Activated CD4-positive, alpha-beta T cell treated with anti-CD3 and anti-CD28 coated beads, Interleukin-2, amount 50 U/mL, for 1 hour (primary cell): ENCODE measurements around the gene ATP6V0C.
"Not testable (repeated sequence)": the region's sequence is repeated elsewhere in the genome, so short reads cannot be mapped to it uniquely, and the experiment has no call there.

Source experiments
- DNase-seq: peaks from one replicate; pipeline ENCODE4 v3.0.0-alpha.2; 2020

ATP6V0C gene

GRCh38 chr16:2529961-2530628 lies 16.3 kb downstream of the ATP6V0C start:
- no peak for DNase-seq

- DNase-seq: no peak
Measured at GRCh38 chr16:2530629-2531318, 17.0 kb downstream of the ATP6V0C start.

GRCh38 chr16:2531371-2531695 lies 17.6 kb downstream of the ATP6V0C start, which contains the start of gene CEMP1:
CEMP1 (minus strand) TSS chr16:2531408; CDS start chr16:2531073, 335 bp downstream.
- DNase-seq: no peak

- peak; percentile 97 for DNase-seq
Measured at GRCh38 chr16:2531696-2532493, 18.1 kb downstream of the ATP6V0C start.

GRCh38 chr16:2532494-2533141 lies 18.9 kb downstream of the ATP6V0C start:
- DNase-seq: peak; percentile 56

- DNase-seq: not testable (repeated sequence)
Measured at GRCh38 chr16:2533142-2533755, 19.5 kb downstream of the ATP6V0C start.

GRCh38 chr16:2533912-2534311 lies 20.2 kb downstream of the ATP6V0C start:
- DNase-seq: no peak

GRCh38 chr16:2534335-2534734 lies 20.6 kb downstream of the ATP6V0C start:
- DNase-seq: not testable (repeated sequence)

- no peak for DNase-seq
Measured at GRCh38 chr16:2535625-2536013, 21.9 kb downstream of the ATP6V0C start.

- DNase-seq: peak; percentile 90
Measured at GRCh38 chr16:2537451-2538379, 24.0 kb downstream of the ATP6V0C start, which contains the start of gene PDPK1. PDPK1 (plus strand) TSS chr16:2538021; CDS start chr16:2538113, 92 bp downstream.

- not testable (repeated sequence) for DNase-seq
Measured at GRCh38 chr16:2539192-2539844, 25.6 kb downstream of the ATP6V0C start.

GRCh38 chr16:2539845-2540458 lies 26.2 kb downstream of the ATP6V0C start:
- not testable (repeated sequence) for DNase-seq

- not testable (repeated sequence) for DNase-seq
Measured at GRCh38 chr16:2540912-2541311, 27.2 kb downstream of the ATP6V0C start.

- not testable (repeated sequence) for DNase-seq
Measured at GRCh38 chr16:2541409-2541808, 27.7 kb downstream of the ATP6V0C start.

- DNase-seq: not testable (repeated sequence)
Measured at GRCh38 chr16:2543771-2544170, 30.0 kb downstream of the ATP6V0C start.

GRCh38 chr16:2550283-2550878 lies 36.6 kb downstream of the ATP6V0C start:
- not testable (repeated sequence) for DNase-seq

GRCh38 chr16:2551420-2551889 lies 37.7 kb downstream of the ATP6V0C start:
- not testable (repeated sequence) for DNase-seq

- not testable (repeated sequence) for DNase-seq
Measured at GRCh38 chr16:2554709-2555425, 41.1 kb downstream of the ATP6V0C start.

- not testable (repeated sequence) for DNase-seq
Measured at GRCh38 chr16:2557150-2557549, 43.4 kb downstream of the ATP6V0C start.
